ENCODE measurements around the gene SLC12A7.

DNA sequence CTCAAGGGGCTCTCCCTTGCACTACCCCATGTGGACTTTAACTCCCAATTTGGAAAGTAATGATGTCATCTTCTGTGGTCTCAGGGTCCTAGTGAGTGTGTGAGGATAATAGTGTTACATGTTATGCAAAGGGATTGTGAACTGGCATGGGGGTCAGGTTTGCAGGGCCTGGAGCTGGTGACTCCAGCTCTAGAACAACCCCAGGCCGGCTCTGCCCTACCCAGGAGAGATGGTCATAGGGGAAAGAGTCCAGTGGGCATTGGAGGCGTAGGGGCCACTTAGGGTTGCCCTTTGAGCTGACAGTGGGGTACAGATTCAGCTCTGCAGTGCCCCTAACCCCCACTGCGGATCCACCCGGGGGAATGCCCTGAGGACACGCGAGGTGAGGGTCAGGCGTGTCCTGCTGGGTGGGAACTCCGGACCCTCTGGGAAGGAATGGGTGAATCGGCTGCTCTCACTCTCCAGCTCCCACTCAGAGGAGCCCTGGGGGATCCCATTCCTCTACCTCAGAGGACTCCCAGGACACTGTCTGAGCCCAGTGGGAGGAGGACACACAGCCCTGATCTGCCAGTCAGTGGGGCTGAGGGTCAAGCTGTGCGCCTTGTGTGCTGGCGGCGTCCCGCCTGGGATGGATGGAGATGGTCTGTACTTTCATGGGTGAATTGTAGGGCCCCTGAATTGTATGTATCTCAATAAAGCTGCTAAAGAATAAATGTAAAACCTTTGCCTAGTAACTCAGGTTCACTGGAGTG, 105.8 kb downstream of the SLC12A7 start:
- TF ChIP-seq ZNF274 (IDR thresholded peaks at IDR 0.05; ENCODE audit: low read depth, low read length) (no peak), YY1 (IDR thresholded peaks at IDR 0.05; ENCODE audit: insufficient read depth, insufficient read length) (no peak), SUZ12 (IDR thresholded peaks at IDR 0.05; ENCODE audit: extremely low read depth, insufficient read depth, insufficient read length) (no peak)

All from NT2/D1 (cell line).